ENCODE measurements around the gene BARHL2. TPM values are rescaled to one million over a fixed set of nuclear protein-coding genes. Genes with fewer than 3 reads are reported as not detected.

The BARHL2 gene
- total and polyA plus RNA-seq, 2 of the 4 experiments (the other 2 are of a cell fraction) = not detected

GRCh38 chr1:90694846-90695245 lies 22.3 kb downstream of the BARHL2 start:
- dilution Hi-C loops (cut with HindIII; ENCODE audit: low sequenced_read_pairs, unreplicated experiment) = no loop called here
- POLR2A ChIA-PET (ENCODE audit: unreplicated experiment) = no interaction called here
- H3K27me3 ChIP-seq (ENCODE audit: control insufficient read depth, insufficient read depth, low read length) = no peaks in the 10 kb centered on the region

More at GRCh38 chr1:90694846-90695245, 22.3 kb downstream of the BARHL2 start:
- no peak overlapping the region for H4K5ac ChIP-seq (ENCODE audit: low read depth, low read length)
- no peaks in the 10 kb centered on the region for H3K9me1 ChIP-seq (ENCODE audit: insufficient read depth, low read length)
- intact Hi-C loops (cut with micrococcal nuclease) (no loop called here), in situ Hi-C loops (cut with MboI; ENCODE audit: low sequenced_read_pairs) (no loop called here)
- 0% methylated on average over 1 of the region's 3 CpGs; no CpG with 5 or more reads in 1 of the 2 experiments for whole genome bisulfite sequencing, 2 experiments (ENCODE audit: extremely low coverage in 2 of 2, insufficient read length in 1 of 2)
- no peak overlapping the region for H2AFZ ChIP-seq (replicated peaks; ENCODE audit: low read length, poor library complexity)
- TF ChIP-seq BHLHE40 (IDR thresholded peaks at IDR 0.05; ENCODE audit: low read depth, low read length) (no peak), RCOR1 (IDR thresholded peaks at IDR 0.05; ENCODE audit: insufficient replicate concordance, low read length) (no peak), MXI1 (IDR thresholded peaks at IDR 0.05; ENCODE audit: borderline replicate concordance, low read depth, low read length) (no peak), CHD1 (IDR thresholded peaks at IDR 0.05; ENCODE audit: low read depth, low read length) (no peak), NFE2L2 (IDR thresholded peaks at IDR 0.05; ENCODE audit: low read depth, low read length) (no peak), CEBPB (IDR thresholded peaks at IDR 0.05; ENCODE audit: low read depth, low read length) (no peak)
- TF ChIP-seq, protein P1, sequence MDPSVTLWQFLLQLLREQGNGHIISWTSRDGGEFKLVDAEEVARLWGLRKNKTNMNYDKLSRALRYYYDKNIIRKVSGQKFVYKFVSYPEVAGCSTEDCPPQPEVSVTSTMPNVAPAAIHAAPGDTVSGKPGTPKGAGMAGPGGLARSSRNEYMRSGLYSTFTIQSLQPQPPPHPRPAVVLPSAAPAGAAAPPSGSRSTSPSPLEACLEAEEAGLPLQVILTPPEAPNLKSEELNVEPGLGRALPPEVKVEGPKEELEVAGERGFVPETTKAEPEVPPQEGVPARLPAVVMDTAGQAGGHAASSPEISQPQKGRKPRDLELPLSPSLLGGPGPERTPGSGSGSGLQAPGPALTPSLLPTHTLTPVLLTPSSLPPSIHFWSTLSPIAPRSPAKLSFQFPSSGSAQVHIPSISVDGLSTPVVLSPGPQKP (IDR thresholded peaks at IDR 0.05; ENCODE audit: borderline replicate concordance, low read depth, low read length) = no peak
- no peak overlapping the region for H2BK20ac ChIP-seq (ENCODE audit: low read depth, low read length)
- H3K27ac ChIP-seq (ENCODE audit: insufficient read depth, low read length) = no peak overlapping the region
- no peak overlapping the region for H3K4ac ChIP-seq (ENCODE audit: low read depth, low read length)
- CTCF ChIA-PET = interaction anchor here (0.5 kb wide), 1 partner anchor 331 kb away, joined by 3 read pairs; no protein-coding TSS in a partner anchor
- no peak overlapping the region for H4K91ac ChIP-seq (ENCODE audit: insufficient read depth, low read depth, low read length)
- no TSS peak for BruUV-seq (replicated peaks)
- no peak overlapping the region for H2BK120ac ChIP-seq (ENCODE audit: low read depth, low read length)
- H2BK15ac ChIP-seq (ENCODE audit: low read depth, low read length) = no peak overlapping the region
- ATAC-seq (ENCODE audit: low read depth) (no peak), DNase-seq (no peak)
- no peak overlapping the region for H3K4me3 ChIP-seq (ENCODE audit: insufficient read depth, low read depth, low read length)
- no peak overlapping the region for H4K8ac ChIP-seq (ENCODE audit: low read depth in 2 of 2, low read length in 2 of 2)
- no peaks in the 10 kb centered on the region for H3K4me1 ChIP-seq (ENCODE audit: control insufficient read depth, insufficient read depth, low read length)
- no peak overlapping the region for H3K18ac ChIP-seq (ENCODE audit: low read depth, low read length)
- H4K20me1 ChIP-seq (ENCODE audit: insufficient read depth, low read length) = no peaks in the 10 kb centered on the region
- H2AK5ac ChIP-seq (ENCODE audit: low read depth, low read length) = no peak overlapping the region
- no peak overlapping the region for H3K4me2 ChIP-seq (ENCODE audit: low read depth, low read length)
- H3K9ac ChIP-seq (ENCODE audit: low read depth, low read length) = no peak overlapping the region
- no peak overlapping the region for H3K56ac ChIP-seq (ENCODE audit: extremely low read depth, insufficient read depth, low read length)
- no peaks in the 10 kb centered on the region for H3K79me1 ChIP-seq (ENCODE audit: low read depth in 1 of 2, low read length in 2 of 2)
- no peaks in the 10 kb centered on the region for H3K9me3 ChIP-seq (ENCODE audit: control insufficient read depth, insufficient read depth, low read length)
- H3K14ac ChIP-seq (replicated peaks; ENCODE audit: low read depth, low read length) = no peak overlapping the region
- H3K23ac ChIP-seq (ENCODE audit: low read depth, low read length) = no peak overlapping the region
- no peaks in the 10 kb centered on the region for H3K36me3 ChIP-seq (ENCODE audit: control insufficient read depth, insufficient read depth, low read length)
- H2AK9ac ChIP-seq (replicated peaks; ENCODE audit: low read depth, low read length, poor library complexity) = no peak overlapping the region
- H2BK5ac ChIP-seq (ENCODE audit: low read depth, low read length, poor library complexity, severe bottlenecking) = no peak overlapping the region

All from IMR-90 (cell line).